A549 (cell line): ENCODE data around the gene OVOL3.

ENCODE experiments used
- EP300 ChIP-seq, 2 experiments: fragments of >200 bp; sonication (Bioruptor Twin); formaldehyde crosslinking; IDR thresholded peaks; 2 replicates in 1 of 2; 3 replicates in 1 of 2; pipeline ENCODE4 v1.6.1; 2016 to 2017
- JUN ChIP-seq, 2 experiments: fragments of >200 bp; sonication (Bioruptor Twin); formaldehyde crosslinking; IDR thresholded peaks; 2 replicates in 1 of 2; 3 replicates in 1 of 2; pipeline ENCODE4 v1.6.1; 2016 to 2017
- RFX5 ChIP-seq: fragments of 450-650 bp; IDR thresholded peaks from 2 replicates; pipeline ENCODE4 v1.7.1; 2014; ENCODE audit warnings: antibody characterized with exemption, mild to moderate bottlenecking, moderate library complexity
- ZFP36 ChIP-seq: fragments of 450-650 bp; IDR thresholded peaks from 2 replicates; pipeline ENCODE4 v1.6.1; 2014; ENCODE audit warnings: borderline replicate concordance; ENCODE audit not compliant: partially characterized antibody
- TF ChIP-seq, protein P1 (sequence below): fragments of >200 bp; sonication (Bioruptor Twin); formaldehyde crosslinking; IDR thresholded peaks from 3 replicates; pipeline ENCODE4 v1.5.1; 2016

- no peak for TF ChIP-seq JUN (IDR thresholded peaks at IDR 0.05)
- TF ChIP-seq RFX5 = no peak
- TF ChIP-seq, protein P1, sequence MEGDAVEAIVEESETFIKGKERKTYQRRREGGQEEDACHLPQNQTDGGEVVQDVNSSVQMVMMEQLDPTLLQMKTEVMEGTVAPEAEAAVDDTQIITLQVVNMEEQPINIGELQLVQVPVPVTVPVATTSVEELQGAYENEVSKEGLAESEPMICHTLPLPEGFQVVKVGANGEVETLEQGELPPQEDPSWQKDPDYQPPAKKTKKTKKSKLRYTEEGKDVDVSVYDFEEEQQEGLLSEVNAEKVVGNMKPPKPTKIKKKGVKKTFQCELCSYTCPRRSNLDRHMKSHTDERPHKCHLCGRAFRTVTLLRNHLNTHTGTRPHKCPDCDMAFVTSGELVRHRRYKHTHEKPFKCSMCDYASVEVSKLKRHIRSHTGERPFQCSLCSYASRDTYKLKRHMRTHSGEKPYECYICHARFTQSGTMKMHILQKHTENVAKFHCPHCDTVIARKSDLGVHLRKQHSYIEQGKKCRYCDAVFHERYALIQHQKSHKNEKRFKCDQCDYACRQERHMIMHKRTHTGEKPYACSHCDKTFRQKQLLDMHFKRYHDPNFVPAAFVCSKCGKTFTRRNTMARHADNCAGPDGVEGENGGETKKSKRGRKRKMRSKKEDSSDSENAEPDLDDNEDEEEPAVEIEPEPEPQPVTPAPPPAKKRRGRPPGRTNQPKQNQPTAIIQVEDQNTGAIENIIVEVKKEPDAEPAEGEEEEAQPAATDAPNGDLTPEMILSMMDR = no peak
- TF ChIP-seq ZFP36 = no peak
- TF ChIP-seq EP300 (IDR thresholded peaks at IDR 0.05) = no peak
Measured at GRCh38 chr19:36151144-36152018, 40.4 kb downstream of the OVOL3 start.
